NCI-H2227 (cell line): ENCODE measurements around the gene RAB27B.
"Not testable (repeated sequence)": the region's sequence is repeated elsewhere in the genome, so short reads cannot be mapped to it uniquely, and the experiment has no call there.

Experiments
- DNase-seq: peaks from one replicate; lab custom pipeline; 2025; ENCODE audit not compliant: unreplicated experiment; lab: John Stamatoyannopoulos, UW

Gene RAB27B, protein sequence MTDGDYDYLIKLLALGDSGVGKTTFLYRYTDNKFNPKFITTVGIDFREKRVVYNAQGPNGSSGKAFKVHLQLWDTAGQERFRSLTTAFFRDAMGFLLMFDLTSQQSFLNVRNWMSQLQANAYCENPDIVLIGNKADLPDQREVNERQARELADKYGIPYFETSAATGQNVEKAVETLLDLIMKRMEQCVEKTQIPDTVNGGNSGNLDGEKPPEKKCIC

DNA sequence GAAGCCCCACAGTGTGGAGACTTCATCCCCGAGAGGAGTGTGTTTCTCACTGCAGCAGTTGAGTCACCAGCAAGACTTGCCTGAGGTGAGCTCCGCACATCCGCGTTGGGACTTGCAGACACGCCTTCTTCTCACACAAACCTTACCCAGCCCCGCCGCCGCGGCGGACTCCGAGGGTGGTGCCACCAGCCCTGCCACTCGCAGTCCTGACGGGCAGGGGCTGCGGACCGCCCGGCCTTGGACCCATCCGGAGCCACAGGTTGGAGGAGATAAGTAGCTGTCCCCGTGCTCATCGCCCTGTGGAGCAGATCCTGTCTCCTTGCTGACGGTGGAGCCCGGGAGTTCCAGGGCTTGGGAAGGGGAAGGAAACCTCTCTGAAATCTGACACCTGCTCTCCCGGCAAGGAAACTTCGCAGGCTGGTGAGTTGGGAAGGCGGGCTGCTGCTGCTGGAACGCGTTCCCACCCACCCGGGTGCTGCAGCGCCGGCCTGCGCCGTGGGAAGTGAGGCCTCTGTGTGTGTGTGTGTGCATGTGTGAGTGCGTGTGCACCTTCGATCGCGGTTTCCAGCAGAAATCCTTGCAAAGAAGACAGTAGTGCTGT is at the start of gene RAB27B:
Gene RAB27B, plus strand, starts transcription at position 197 of the 601 bp plus-strand sequence. CDS start 49,109 bp downstream, outside the sequence.
- DNase-seq: peak; percentile 84

DNA sequence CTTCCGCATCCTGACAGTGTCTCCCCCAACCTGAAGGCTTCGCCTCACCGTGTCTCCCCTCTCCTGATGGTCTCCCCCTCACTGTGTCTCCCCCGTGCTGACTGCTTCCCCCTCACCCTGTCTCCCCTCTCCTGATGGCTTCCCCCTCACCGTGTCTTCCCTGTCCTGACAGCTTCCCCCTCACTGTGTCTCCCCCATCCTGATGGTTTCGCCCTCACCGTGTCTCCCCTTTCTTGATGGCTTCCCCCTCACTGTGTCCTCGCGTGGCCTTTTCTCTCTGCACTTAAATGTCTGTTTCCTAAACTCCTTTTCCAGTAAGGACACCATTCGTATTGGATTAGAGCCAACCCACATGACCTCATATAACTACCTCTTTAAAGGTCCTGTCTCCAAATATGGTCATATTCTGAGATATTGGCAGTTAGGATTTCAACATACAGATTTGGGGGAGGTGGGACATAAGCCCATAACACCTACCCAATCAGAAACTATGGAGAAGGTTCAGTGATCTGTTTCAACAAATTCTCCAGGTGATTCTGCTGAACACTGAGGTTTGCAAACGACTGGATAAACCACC is 47.9 kb upstream of the RAB27B start:
- DNase-seq: no peak

DNA sequence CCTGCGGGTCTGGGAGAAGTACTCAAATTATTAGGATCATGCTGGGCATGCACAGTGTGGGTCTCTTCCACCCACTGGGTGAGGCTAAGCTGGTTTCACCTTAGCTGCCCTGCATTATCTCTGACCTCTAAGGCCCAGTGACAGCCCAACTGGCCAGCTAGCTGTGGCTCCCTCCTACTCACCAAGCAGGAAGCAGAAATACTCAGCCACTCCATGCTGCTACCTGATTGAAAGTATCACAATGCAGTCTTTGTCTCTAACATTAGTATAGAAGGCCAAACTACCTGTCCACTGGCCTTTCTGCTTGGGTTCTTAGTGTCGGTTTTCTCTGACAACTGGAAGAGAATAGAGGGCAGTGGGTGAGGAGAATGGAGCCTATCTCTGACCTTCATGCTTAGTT is 47.3 kb upstream of the RAB27B start:
- DNase-seq: no peak

DNA sequence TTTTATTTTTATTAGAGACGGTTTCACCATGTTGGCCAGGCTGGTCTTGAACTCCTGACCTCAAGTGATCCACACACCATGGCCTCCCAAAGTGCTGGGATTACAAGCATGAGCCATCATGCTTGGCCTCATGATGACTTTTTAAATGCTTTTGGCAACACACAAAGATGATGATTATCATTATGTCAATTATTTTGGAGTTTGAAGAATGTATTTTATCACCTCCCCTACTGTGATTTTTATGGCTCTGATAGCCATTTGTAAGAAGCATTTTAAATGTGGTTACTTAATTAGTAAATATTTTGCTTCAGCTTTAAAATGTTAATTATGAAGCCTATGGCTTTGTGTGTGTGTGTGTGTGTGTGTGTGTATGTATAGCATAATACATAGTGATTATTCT is 45.1 kb upstream of the RAB27B start:
- no peak for DNase-seq

DNA sequence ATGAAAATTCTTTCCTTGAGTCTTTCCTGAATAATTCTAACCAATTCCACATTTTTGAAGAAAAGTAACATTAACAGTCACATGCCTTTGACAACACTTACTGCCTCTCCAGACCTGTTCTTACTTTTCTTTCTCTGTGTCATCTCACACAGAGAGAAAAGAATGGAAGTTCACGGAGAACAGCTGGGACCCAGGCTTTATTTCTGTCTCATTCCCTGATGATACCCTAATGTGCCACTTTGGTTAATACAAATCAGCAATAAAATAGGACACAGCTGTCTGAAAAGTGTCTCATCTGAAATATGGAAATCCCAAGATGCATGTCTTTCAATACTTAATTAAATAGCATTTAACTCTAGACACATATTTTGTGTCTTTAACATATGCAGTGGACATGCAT is 42.1 kb upstream of the RAB27B start:
- DNase-seq: no peak

DNA sequence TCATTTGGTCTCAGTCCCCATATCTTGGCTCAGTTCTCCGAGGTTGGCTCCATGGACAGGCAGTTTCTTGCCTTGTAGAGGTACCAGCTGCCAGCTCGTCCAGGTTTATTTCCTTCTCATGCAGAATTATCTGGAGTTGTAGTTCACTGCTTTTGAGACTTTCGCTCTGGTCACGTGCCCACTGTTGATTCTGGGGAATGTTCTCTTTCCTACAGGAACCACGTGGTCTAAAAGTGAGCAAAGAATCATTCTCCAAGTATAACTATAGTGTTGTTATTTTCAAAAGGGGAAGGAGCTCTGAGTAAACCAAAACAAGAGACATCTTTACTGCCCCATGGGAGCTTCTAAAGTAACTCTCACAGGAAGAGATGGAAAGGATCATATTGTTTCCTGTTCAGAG is 41.2 kb upstream of the RAB27B start:
- no peak for DNase-seq

DNA sequence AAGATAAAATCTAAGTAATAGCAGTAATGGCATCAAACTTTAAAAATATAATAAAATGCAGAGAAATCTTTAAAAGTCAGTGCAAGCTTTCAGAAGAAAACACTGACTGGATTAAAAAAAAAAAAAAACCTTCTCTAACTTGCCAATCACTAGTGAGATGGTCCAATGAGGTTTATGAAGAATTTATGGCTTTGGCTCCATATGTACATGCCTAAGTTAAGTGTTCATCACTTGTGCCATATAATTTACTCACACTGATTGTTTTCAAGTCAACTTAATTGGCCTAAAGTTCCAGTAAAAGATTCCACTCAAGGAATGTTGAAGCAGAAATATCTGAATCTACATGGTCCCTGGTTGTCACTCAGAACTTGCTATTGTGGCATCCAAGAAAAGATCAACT is 40.7 kb upstream of the RAB27B start:
- no peak for DNase-seq

DNA sequence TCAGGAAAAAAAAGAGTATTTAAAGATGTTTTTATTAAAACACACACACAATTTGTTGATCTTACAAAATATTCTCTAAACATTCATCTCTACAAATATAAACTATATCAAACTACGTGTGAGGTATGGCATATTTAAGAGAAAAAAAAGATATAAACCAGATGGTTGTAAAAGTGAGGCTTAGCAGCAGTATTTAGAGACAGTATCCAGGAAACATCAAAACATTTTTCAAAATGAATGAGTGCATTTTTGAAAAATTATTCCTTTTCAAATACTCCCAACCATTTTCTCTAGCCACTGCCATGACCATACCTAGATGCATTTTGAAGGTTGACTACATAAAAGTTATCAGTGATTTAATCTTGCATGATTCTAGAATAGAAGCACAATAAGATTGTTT is 38.2 kb upstream of the RAB27B start:
- DNase-seq: no peak

DNA sequence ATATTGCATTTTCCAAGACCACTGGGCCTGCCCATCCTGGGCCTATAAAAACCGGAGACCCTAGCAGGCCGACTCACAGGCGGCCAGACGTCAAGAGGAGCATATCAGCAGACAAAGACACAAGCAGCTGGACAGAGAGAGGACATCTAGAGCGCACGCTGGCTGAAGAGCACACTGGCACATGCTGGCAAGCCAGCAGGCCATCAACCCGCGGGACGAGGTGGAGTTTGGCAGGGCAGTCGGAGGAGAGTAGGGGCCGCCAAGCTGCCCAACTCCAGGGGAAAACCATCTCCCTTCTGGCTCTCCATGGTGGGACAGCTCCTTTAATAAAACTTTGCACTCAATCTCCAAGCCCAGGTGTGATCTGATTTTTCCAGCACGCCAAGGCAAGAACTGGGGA is 36.6 kb upstream of the RAB27B start:
- no peak for DNase-seq

DNA sequence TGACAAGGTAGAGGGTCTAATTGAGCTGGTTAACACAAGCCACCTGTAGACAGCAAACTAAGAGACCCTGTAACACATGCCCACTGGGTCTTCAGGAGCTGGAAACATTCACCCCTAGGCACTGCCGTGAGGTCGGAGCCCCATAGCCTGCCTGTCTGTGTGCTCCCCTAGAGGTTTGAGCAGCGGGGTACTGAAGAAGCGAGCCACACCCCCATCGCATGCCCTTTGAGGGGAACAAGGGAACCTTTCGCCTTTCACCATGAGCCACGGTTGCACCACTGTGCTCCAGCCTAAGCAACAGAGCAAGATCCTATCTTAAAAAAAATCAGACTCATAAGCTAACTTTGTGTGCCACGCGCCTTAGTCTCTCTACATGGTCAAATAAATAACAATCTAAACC is 36.2 kb upstream of the RAB27B start:
- DNase-seq: no peak

DNA sequence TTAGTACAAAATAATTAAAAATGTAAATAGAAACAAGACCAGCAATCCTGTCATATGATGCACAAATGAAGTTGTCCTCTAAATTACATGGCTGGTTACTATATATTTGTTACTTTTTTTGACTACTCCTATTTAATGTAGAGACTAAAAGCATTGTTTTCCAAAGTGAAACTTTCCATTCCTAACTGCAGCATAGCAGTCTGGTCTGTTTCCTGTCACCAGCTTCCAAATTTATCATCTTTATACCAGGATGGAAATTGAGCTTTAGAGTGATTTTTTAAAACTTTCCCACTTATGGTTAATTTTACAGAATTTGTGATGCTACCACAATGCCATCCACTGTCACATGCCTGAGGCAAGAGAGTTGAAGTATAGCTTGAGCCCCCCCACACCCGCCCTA is 33.5 kb upstream of the RAB27B start:
- DNase-seq: no peak

DNA sequence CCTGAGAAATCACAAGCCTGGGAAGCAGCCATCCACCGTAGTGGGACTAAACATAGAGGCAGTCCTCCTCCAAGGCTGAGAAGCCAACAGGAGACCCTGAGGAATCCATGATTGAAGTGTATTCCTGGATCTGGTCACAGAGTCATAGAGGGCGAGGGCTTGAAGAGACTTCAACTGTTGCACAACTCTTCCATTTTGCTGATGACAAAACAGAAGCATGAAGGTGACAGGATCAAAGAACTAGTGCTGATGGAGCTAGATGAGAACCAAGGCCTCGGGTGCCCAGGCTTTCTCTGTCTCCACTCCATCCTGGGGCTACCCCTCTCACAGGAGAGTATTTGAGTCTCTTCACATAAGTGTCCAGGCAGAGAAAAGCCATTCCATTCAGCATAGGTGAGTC is 30.1 kb upstream of the RAB27B start:
- DNase-seq: no peak

DNA sequence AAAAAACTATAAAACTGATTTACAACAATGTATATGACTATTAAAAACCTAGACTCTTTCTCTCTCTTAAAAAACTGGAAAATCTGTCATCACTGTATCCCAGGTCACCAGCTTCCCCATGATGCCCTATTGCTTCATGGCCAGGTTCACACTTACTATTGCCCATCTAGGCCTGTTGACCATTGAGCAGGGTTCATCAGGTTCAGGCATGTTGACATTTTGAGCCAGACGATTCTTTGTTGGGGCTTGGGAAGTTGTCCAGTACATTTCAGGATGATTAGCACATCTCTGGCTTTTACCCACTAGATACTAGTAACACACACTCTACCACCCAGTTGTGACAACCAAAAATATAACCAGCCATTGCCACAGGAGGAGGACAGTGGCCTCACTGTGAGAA is 26.9 kb upstream of the RAB27B start:
- no peak for DNase-seq

DNA sequence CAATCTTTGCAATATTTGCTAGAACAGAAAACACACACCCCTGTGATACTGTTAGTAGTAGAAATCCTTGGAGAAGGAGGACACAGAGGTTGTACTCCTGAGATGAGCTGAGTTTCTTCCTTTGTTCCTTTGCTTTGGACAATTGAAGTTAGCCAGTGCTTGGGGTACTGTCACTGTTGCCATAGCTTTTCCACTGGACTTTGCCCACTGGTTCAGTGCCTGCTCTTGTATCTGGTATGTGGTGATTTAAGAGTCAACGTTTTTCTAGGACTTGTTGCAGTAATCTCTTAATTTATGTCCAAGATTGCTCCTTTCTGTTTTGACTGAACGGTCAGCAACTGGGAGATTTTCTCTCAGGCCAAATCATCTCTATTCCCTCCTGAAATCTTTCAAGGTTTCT is 26.1 kb upstream of the RAB27B start:
- DNase-seq: no peak

DNA sequence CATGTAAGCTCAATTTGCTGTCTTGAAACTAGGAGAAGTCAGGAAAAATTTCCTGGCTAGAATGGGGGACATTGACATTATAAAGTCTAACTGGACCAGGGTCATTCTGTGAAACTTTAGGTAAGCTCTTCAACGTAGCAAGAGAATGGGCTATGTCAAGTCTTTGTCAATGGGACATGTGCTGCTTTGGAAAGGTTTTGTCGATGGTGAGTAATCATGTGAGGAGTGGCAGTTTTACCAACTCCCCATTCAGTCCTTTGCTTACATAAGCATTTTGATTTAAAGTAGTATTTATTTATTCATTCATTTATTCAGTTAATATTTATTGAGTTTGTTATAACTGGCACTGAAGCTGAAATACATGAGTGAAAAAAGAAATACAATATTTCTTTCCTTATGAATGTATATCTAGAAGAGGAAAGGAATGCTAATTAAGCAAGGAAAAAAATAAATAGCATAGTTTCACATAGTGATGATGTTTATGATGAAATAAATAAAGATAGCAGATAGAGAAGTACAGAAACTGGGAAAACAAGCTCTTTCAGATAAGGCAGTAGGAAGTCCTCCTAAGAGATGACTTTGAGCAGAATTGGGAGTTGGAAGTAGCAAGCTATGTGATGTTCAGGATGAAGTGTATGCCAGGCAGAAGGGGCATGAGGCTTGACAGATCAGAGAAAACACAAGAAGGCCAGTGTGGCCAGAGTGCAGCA is 25.4 kb upstream of the RAB27B start:
- DNase-seq: no peak

DNA sequence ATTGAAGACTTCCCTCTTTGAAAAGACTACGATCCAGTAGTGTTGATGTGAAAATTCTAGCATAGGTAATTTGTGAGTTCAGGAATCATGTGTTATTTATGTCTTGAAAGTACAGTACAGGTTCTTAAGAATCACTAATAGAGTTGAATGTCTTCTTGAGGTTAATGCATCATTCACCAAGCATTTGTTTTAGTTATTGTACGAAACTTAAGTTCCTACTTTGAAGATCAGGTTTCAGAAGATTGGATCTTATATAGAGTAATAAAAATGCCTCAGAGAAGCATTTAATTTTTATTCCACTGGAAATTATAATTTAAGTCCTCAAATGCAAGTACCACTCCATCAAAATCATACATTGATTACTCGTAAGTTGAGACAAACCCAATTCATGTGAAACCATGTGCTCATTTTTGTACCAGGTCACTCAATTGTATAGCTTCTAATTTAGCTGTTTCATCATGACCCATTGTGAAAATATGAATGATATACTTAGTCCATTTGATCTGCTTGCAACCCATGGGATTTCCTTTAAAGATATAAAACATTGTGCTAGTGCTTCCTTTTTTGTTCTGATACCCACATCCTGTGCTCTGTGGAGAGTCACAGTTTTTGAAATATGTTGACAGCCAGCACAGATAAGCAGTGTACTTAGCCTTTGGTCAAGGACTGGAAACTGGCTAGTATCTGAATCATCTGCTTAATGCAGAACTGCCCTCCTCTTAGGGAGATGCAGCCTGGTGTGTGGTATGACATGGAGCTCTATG is 22.5 kb upstream of the RAB27B start:
- no peak for DNase-seq

DNA sequence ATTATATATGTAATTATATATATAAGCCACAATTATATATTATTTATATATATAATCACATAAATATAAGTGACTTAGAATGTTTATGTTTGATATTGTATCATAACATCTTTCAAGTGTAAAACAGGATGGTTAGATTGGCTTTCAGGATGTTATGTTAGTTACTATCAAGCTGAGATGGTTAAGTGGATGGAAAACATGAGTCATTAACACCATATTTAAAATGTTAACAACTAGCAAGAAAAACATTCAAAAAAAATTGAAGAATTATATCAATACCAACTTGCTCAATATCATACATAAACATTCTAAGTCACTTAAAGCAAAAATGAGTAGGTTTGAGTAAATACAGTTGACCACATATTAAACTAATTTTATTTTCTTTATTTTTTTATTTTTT is 21.8 kb upstream of the RAB27B start:
- no peak for DNase-seq

DNA sequence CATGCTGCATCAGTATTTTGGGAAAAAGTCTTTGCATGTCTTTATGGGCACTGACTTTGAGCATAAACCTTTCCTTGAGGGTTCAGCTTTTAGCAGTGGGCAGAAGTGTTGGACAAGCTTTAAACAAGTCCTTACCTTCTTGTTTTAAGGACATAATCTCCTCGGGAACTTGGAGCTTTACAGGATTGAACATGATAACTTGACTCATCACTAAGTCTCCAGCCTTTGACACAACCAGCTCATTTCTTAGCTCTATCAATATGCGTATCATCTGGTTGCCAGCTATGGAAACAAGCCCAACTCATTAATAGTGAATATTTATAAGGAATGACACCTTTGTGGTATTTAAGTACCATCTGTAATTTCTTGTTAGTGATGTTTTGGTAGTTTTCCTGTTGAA is 21.0 kb upstream of the RAB27B start:
- no peak for DNase-seq

DNA sequence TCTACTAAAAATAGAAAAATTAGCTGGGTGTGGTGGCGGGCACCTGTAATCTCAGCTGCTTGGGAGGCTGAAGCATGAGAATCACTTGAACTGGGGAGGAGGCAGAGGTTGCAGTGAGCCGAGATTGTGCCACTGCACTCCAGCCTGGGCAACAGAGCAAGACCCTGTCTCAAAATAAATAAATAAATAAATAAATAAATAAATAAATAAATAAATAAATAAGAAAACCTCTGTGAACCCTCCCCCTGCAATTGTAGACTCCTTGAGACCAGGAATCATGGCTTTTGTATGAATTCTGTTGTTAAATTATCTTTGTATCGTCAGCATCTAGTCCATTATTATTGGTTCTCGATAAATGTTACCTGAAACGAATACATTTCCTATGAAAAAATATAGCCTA is 17.6 kb upstream of the RAB27B start:
- not testable (repeated sequence) for DNase-seq

DNA sequence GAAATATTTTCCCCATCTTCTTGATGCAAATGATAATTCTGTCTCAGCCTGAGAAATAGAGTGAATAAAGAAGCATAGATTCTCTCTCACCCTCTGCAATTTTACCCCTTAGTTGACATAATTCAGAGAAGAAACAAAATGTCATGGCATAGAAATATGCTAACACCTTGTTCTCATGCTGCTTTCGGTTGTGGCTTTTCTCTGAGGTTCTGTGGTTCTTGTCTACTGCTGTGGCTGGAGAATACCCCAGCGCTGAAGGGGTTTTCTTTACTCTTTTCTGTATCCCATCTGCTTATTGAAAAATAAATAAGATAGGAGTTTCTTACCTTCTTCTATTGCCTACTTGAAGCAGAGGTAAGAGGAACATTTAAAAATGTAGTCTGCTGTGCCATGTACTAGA is 15.4 kb upstream of the RAB27B start:
- no peak for DNase-seq

DNA sequence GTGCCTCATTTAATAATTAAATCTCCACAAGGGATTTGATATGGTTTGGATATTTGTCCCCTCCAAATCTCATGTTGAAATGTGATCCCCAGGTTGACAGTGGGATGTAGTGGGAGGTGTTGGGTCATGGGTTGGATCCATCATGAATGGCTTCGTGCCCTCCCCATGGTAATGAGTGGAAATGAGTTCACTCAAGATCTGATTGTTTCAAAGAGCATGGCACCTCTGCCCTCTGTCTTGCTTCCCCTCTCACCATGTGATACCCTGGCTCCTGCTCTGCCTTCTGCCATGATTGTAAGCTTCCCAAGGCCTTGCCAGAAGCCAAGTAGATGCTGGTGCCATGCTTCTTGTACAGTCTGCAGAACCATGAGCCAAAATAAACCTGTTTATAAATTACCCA is 15.0 kb upstream of the RAB27B start:
- no peak for DNase-seq
